ENCODE results near the gene PHTF1.

DNA sequence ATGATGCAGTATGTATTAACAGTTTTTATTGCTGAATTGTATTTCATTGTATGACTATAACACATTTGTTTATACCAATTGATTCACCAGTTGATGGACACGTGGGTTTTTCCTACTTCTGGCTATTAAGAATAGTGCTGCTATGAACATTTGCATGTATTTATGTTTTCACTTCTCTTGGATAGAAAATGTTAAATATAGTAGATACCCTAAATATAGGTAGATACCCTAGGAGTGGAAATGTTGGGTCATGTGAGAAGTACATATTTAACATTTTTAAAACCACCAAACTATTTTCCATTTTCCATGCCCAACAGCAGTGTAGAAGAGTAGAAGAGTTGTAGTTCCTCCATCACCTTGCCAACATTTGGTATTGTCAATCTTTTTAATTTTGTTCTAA lies 7.8 kb downstream of the PHTF1 start:
- TF ChIP-seq EZH2 (IDR thresholded peaks at IDR 0.05; ENCODE audit: borderline replicate concordance, low read length): no peak
- TF ChIP-seq, protein P1, sequence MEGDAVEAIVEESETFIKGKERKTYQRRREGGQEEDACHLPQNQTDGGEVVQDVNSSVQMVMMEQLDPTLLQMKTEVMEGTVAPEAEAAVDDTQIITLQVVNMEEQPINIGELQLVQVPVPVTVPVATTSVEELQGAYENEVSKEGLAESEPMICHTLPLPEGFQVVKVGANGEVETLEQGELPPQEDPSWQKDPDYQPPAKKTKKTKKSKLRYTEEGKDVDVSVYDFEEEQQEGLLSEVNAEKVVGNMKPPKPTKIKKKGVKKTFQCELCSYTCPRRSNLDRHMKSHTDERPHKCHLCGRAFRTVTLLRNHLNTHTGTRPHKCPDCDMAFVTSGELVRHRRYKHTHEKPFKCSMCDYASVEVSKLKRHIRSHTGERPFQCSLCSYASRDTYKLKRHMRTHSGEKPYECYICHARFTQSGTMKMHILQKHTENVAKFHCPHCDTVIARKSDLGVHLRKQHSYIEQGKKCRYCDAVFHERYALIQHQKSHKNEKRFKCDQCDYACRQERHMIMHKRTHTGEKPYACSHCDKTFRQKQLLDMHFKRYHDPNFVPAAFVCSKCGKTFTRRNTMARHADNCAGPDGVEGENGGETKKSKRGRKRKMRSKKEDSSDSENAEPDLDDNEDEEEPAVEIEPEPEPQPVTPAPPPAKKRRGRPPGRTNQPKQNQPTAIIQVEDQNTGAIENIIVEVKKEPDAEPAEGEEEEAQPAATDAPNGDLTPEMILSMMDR (conservative IDR thresholded peaks at IDR 0.05 in 1 of 2, IDR thresholded peaks at IDR 0.05 in 1 of 2; ENCODE audit: extremely low read depth in 1 of 2, insufficient read depth in 1 of 2, low read depth in 1 of 2, low read length in 2 of 2): no peak

Measured in mammary epithelial cell (primary cell).